DND-41 (cell line): ENCODE results near the gene SCAF1.

ENCODE experiments used
- ATAC-seq: fragments of 200-7000 bp; cut with Tn5 transposase; 3 replicates; pipeline ENCODE4 v1.9.1; 2021; ENCODE audit warnings: low read depth; ENCODE audit not compliant: insufficient read depth
- DNase-seq: peaks from one replicate; pipeline ENCODE4 v3.0.0-alpha.2; 2020
- H2AFZ ChIP-seq: 2 replicates; pipeline ENCODE4 v1.6.0; 2012; ENCODE audit warnings: low read depth, low read length
- H3K27ac ChIP-seq: 2 replicates; pipeline ENCODE4 v1.5.1; 2012; ENCODE audit warnings: low read length, inconsistent platforms
- H3K27me3 ChIP-seq: fragments of 200-600 bp; sonication (generic); 2 replicates; pipeline ENCODE4 v1.6.0; 2012; ENCODE audit warnings: low read length, mild to moderate bottlenecking, inconsistent platforms; ENCODE audit not compliant: insufficient read depth, poor library complexity
- H3K36me3 ChIP-seq: 2 replicates; pipeline ENCODE4 v1.5.1; 2012; ENCODE audit warnings: low read length, inconsistent platforms; ENCODE audit not compliant: insufficient read depth
- H3K4me1 ChIP-seq: 2 replicates; pipeline ENCODE4 v1.5.1; 2012; ENCODE audit warnings: mild to moderate bottlenecking, low read length; ENCODE audit not compliant: insufficient read depth
- H3K4me2 ChIP-seq: 2 replicates; pipeline ENCODE4 v1.6.0; 2012; ENCODE audit warnings: mild to moderate bottlenecking, moderate library complexity, low read length, inconsistent platforms; ENCODE audit not compliant: insufficient read depth
- H3K4me3 ChIP-seq, 2 experiments: fragments of 200-600 bp in 1 of 2; shearing (Covaris generic) in 1 of 2; 2 replicates each; pipeline ENCODE4 v1.5.1; 2012 to 2016; ENCODE audit warnings: inconsistent platforms in 2 of 2, low read length in 2 of 2, mild to moderate bottlenecking in 2 of 2, low read depth in 1 of 2, moderate library complexity in 1 of 2
- H3K79me2 ChIP-seq: 2 replicates; pipeline ENCODE4 v1.6.0; 2012; ENCODE audit warnings: low read length, inconsistent platforms; ENCODE audit not compliant: insufficient read depth
- H3K9ac ChIP-seq: 2 replicates; pipeline ENCODE4 v1.6.0; 2012; ENCODE audit warnings: low read depth, mild to moderate bottlenecking, inconsistent platforms, low read length, moderate library complexity
- H3K9me3 ChIP-seq: 2 replicates; pipeline ENCODE4 v1.5.1; 2012; ENCODE audit warnings: low read length, moderate library complexity, mild to moderate bottlenecking, inconsistent platforms; ENCODE audit not compliant: insufficient read depth, severe bottlenecking
- H4K20me1 ChIP-seq: 2 replicates; pipeline ENCODE4 v1.6.0; 2012; ENCODE audit warnings: low read length; ENCODE audit not compliant: insufficient read depth
- CTCF ChIP-seq: IDR thresholded peaks from 2 replicates; pipeline ENCODE4 v1.5.1; 2012; ENCODE audit warnings: borderline replicate concordance, low read length, moderate library complexity, mild to moderate bottlenecking; ENCODE audit not compliant: poor library complexity, severe bottlenecking; ENCODE audit errors: extremely low read depth
- EZH2 ChIP-seq: IDR thresholded peaks from 3 replicates; pipeline ENCODE4 v1.6.1; 2012; ENCODE audit warnings: borderline replicate concordance, low read depth, mild to moderate bottlenecking, moderate library complexity, low read length, inconsistent platforms; ENCODE audit not compliant: severe bottlenecking

Gene SCAF1

GRCh38 chr19:49687566-49688316 is 45.7 kb downstream of the SCAF1 start:
- Histone ChIP-seq H4K20me1 (peaks cover 52% of the 10 kb centered on the region), H3K4me2 (no peak overlapping the region), H3K4me1 (no peaks in the 10 kb centered on the region), H3K27me3 (no peaks in the 10 kb centered on the region), H3K36me3 (peaks cover 65% of the 10 kb centered on the region), H3K27ac (no peak overlapping the region), H3K9me3 (no peaks in the 10 kb centered on the region), H3K9ac (no peak overlapping the region), H3K4me3 (no peak overlapping the region), H3K79me2 (peaks cover 10% of the 10 kb centered on the region; the same call in 1 of the 2 replicates), H2AFZ (no peak overlapping the region)
- DNase-seq (no peak), ATAC-seq (no peak)
- TF ChIP-seq CTCF (no peak), EZH2 (no peak)

- Histone ChIP-seq H3K36me3 (peaks cover 57% of the 10 kb centered on the region), H4K20me1 (peaks cover 50% of the 10 kb centered on the region), H3K27ac (no peak overlapping the region), H3K27me3 (no peaks in the 10 kb centered on the region), H3K4me3 (no peak overlapping the region), H3K9me3 (no peaks in the 10 kb centered on the region), H3K79me2 (peaks cover 7% of the 10 kb centered on the region; the same call in 1 of the 2 replicates), H3K4me1 (no peaks in the 10 kb centered on the region), H2AFZ (no peak overlapping the region), H3K4me2 (no peak overlapping the region), H3K9ac (no peak overlapping the region)
- no peak for ATAC-seq
- DNase-seq: no peak
- TF ChIP-seq CTCF (no peak), EZH2 (no peak)
These were observed 46.6 kb downstream of the SCAF1 start for GRCh38 chr19:49688531-49689132.

- H3K4me1 ChIP-seq: no peaks in the 10 kb centered on the region
- DNase-seq: no peak
- H3K9ac ChIP-seq: no peak within 1 kb of the TSS
- H2AFZ ChIP-seq: no peak within 1 kb of the TSS
- no peaks in the 10 kb centered on the region for H3K79me2 ChIP-seq
- peaks cover 49% of the 10 kb centered on the region for H3K36me3 ChIP-seq
- H3K27me3 ChIP-seq: no peaks in the 10 kb centered on the region
- peaks cover 42% of the 10 kb centered on the region for H4K20me1 ChIP-seq
- H3K27ac ChIP-seq: no peak within 1 kb of the TSS
- no peak within 1 kb of the TSS for H3K4me2 ChIP-seq
- ATAC-seq: peak; percentile 21; the same call in 2 of the 3 replicates
- TF ChIP-seq CTCF: no peak
- TF ChIP-seq EZH2: no peak
- no peaks in the 10 kb centered on the region for H3K9me3 ChIP-seq
- no peak within 1 kb of the TSS for H3K4me3 ChIP-seq
These were observed 47.4 kb downstream of the SCAF1 start, which contains the start of gene ADM5 for GRCh38 chr19:49689133-49690078. ADM5 (plus strand) TSS chr19:49689594; CDS start chr19:49689838, 244 bp downstream.
